Epithelial cell of proximal tubule (primary cell): ENCODE results near the gene SMKR1. TPM values are rescaled to one million over a fixed set of nuclear protein-coding genes. Genes with fewer than 3 reads are reported as not detected.
A peak's percentile ranks its signal among the peaks of the same experiment; 100 is the strongest.
"Not testable (repeated sequence)": the region's sequence is repeated elsewhere in the genome, so short reads cannot be mapped to it uniquely, and the experiment has no call there.

Experiments used
- DNase-seq: peaks from one replicate; pipeline ENCODE4 v3.0.0-alpha.2; 2011; ENCODE audit warnings: low read depth
- H3K4me3 ChIP-seq: 2 replicates; pipeline ENCODE4 v1.5.1; 2011; ENCODE audit warnings: low read depth, mild to moderate bottlenecking, low read length
- CTCF ChIP-seq: conservative IDR thresholded peaks from 2 replicates; pipeline ENCODE4 v1.5.1; 2012; ENCODE audit warnings: low read depth, mild to moderate bottlenecking, low read length
- total RNA-seq: library from RNA; depleted of rRNA; stranded (reverse); fragments of >200 nt; gene quantifications from 2 replicates; pipeline ENCODE4 v1.2.3, GENCODE V29; 2015

The SMKR1 gene
- total RNA-seq, 1 donor from 2014 or later: not detected

GRCh38 chr7:129524405-129524804, 22.1 kb downstream of the SMKR1 start:
- TF ChIP-seq CTCF: peak; percentile 9
- DNase-seq, H3K4me3 ChIP-seq: not testable (repeated sequence)

GRCh38 chr7:129525225-129525862, 23.0 kb downstream of the SMKR1 start:
- no peak for TF ChIP-seq CTCF
- DNase-seq: no peak
- no peak overlapping the region for H3K4me3 ChIP-seq

- no peak overlapping the region for H3K4me3 ChIP-seq
- no peak for DNase-seq
- no peak for TF ChIP-seq CTCF
These were observed 27.3 kb downstream of the SMKR1 start for GRCh38 chr7:129529643-129530042.

GRCh38 chr7:129530795-129531391, 28.6 kb downstream of the SMKR1 start:
- no peak overlapping the region for H3K4me3 ChIP-seq
- peak; percentile 63 for DNase-seq
- no peak for TF ChIP-seq CTCF

GRCh38 chr7:129531721-129532120, 29.4 kb downstream of the SMKR1 start:
- TF ChIP-seq CTCF: no peak
- no peak for DNase-seq
- no peak overlapping the region for H3K4me3 ChIP-seq

GRCh38 chr7:129532375-129532774, 30.0 kb downstream of the SMKR1 start:
- H3K4me3 ChIP-seq: no peak overlapping the region
- DNase-seq: no peak
- no peak for TF ChIP-seq CTCF

GRCh38 chr7:129534558-129535274, 32.4 kb downstream of the SMKR1 start:
- H3K4me3 ChIP-seq, DNase-seq: not testable (repeated sequence)
